A673 (cell line): ENCODE measurements around the gene CCND2. TPM values are rescaled to one million over a fixed set of nuclear protein-coding genes. Genes with fewer than 3 reads are reported as not detected.

ENCODE experiments used
- BruUV-seq: library from RNA; stranded (reverse); fragments of 400-500 nt; replicated peaks from 2 replicates; lab custom pipeline; 2021; lab: Mats Ljungman, UMichigan
- CTCF ChIA-PET: fragments of 300-600 bp; sonication (Branson Sonifier 250); formaldehyde crosslinking; loops from one replicate; lab custom pipeline; 2022; ENCODE audit warnings: antibody characterized with exemption; lab: Charles Lee
- POLR2A ChIA-PET: fragments of 300-600 bp; sonication (Branson Sonifier 250); formaldehyde crosslinking; loops from one replicate; lab custom pipeline; 2022; ENCODE audit warnings: antibody characterized with exemption; ENCODE audit not compliant: low non-redundant PET; lab: Charles Lee
- DNase-seq: peaks from one replicate; pipeline ENCODE4 v3.0.0-alpha.2; 2015; ENCODE audit warnings: low spot score
- H3K27ac ChIP-seq: fragments of 200-600 bp; sonication (generic); 2 replicates; pipeline ENCODE4 v1.5.1; 2016; ENCODE audit warnings: mixed run types, low read depth, mild to moderate bottlenecking, mixed read lengths, antibody characterized with exemption, low read length; ENCODE audit not compliant: poor library complexity, severe bottlenecking
- H3K27me3 ChIP-seq: fragments of 200-600 bp; sonication (generic); replicated peaks from 2 replicates; pipeline ENCODE4 v1.6.1; 2017; ENCODE audit warnings: mixed run types, low read depth, mild to moderate bottlenecking, mixed read lengths, antibody characterized with exemption, low read length; ENCODE audit not compliant: insufficient read depth, poor library complexity
- H3K36me3 ChIP-seq: fragments of 200-600 bp; sonication (generic); 2 replicates; pipeline ENCODE4 v1.6.1; 2016; ENCODE audit warnings: mixed run types, mild to moderate bottlenecking, mixed read lengths, antibody characterized with exemption, low read length; ENCODE audit not compliant: insufficient read depth, poor library complexity, severe bottlenecking
- H3K4me1 ChIP-seq: fragments of 200-600 bp; sonication (generic); 2 replicates; pipeline ENCODE4 v1.6.1; 2017; ENCODE audit warnings: mixed run types, mild to moderate bottlenecking, mixed read lengths, antibody characterized with exemption, low read length; ENCODE audit not compliant: insufficient read depth, poor library complexity, severe bottlenecking
- H3K4me3 ChIP-seq: fragments of 200-600 bp; sonication (generic); 2 replicates; pipeline ENCODE4 v1.5.1; 2016; ENCODE audit warnings: low read depth, mixed run types, mild to moderate bottlenecking, mixed read lengths, low read length; ENCODE audit not compliant: poor library complexity, severe bottlenecking
- H3K9me3 ChIP-seq: fragments of 200-600 bp; sonication (generic); 2 replicates; pipeline ENCODE4 v1.6.1; 2016; ENCODE audit warnings: mixed run types, low read depth, mild to moderate bottlenecking, mixed read lengths, antibody characterized with exemption, low read length; ENCODE audit not compliant: poor library complexity, severe bottlenecking
- EZH2 ChIP-seq: fragments of 200-600 bp; sonication (generic); IDR thresholded peaks from 2 replicates; pipeline ENCODE4 v1.6.1; 2017; ENCODE audit warnings: borderline replicate concordance, low read depth, mild to moderate bottlenecking, mixed read lengths, antibody characterized with exemption, low read length; ENCODE audit not compliant: poor library complexity, severe bottlenecking
- intact Hi-C: fragments of 100-400 bp; cut with micrococcal nuclease; formaldehyde crosslinking; loops from one replicate; pipeline ENCODE4 v1.10.0; 2022; ENCODE audit not compliant: unreplicated experiment
- total RNA-seq: library from RNA; stranded (reverse); gene quantifications from 2 replicates; pipeline ENCODE4 v1.2.3, GENCODE V29; 2021
- TF ChIP-seq, protein P1 (sequence below): fragments of 300-800, 200-600 bp; sonication (generic); conservative IDR thresholded peaks from 2 replicates; pipeline ENCODE4 v1.5.1; 2017; ENCODE audit warnings: low read depth, mild to moderate bottlenecking, antibody characterized with exemption, low read length, moderate library complexity, mixed read lengths

Gene CCND2
- total RNA-seq, 1 experiment from 2014 or later, result 2.6 TPM

DNA sequence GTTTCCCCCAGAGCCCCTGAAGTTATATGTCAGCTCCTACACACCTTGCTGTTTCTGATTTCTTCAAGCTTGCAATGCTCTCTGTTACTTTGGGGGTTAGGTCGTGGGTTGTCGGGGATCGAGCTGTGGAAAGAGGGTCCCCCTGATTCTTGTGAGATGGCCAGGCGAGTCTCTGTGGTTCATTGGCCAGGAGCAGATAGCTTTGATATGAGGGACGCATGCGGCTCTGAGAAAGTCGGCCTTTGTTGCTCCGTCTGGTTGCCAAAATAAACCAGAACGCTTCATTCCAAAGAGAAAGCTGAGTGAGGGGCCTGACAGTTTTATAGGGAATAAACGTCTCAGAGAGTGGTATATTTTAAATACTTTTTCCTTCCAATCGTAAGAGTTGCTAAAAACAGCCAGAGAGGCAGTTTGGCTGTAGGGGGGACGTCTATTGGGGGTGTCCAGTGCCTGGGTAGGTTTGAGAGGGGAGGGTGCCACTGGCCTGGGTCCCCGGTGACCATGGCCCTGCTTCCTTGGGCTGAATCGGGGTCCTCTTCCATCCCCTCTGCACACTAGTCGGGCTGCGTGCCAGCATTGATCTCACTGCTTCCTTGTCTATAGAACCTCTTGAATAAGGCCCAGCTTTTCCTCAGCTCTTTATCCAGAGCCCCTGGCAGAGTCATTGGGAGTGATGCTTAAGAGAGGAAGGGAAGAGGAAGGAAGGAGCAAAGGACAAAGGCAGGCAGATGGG lies 18.9 kb downstream of the CCND2 start:
- ChIA-PET POLR2A (no interaction called here), CTCF (no interaction called here)
- no peaks in the 10 kb centered on the region for H3K4me1 ChIP-seq
- TF ChIP-seq, protein P1, sequence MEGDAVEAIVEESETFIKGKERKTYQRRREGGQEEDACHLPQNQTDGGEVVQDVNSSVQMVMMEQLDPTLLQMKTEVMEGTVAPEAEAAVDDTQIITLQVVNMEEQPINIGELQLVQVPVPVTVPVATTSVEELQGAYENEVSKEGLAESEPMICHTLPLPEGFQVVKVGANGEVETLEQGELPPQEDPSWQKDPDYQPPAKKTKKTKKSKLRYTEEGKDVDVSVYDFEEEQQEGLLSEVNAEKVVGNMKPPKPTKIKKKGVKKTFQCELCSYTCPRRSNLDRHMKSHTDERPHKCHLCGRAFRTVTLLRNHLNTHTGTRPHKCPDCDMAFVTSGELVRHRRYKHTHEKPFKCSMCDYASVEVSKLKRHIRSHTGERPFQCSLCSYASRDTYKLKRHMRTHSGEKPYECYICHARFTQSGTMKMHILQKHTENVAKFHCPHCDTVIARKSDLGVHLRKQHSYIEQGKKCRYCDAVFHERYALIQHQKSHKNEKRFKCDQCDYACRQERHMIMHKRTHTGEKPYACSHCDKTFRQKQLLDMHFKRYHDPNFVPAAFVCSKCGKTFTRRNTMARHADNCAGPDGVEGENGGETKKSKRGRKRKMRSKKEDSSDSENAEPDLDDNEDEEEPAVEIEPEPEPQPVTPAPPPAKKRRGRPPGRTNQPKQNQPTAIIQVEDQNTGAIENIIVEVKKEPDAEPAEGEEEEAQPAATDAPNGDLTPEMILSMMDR, result no peak
- no peak for TF ChIP-seq EZH2
- H3K4me3 ChIP-seq, result no peak overlapping the region
- peaks cover 3% of the 10 kb centered on the region for H3K27me3 ChIP-seq
- no TSS peak for BruUV-seq
- intact Hi-C loops, result no loop called here
- H3K9me3 ChIP-seq, result no peaks in the 10 kb centered on the region
- no peaks in the 10 kb centered on the region for H3K36me3 ChIP-seq
- no peak overlapping the region for H3K27ac ChIP-seq
- DNase-seq, result no peak

DNA sequence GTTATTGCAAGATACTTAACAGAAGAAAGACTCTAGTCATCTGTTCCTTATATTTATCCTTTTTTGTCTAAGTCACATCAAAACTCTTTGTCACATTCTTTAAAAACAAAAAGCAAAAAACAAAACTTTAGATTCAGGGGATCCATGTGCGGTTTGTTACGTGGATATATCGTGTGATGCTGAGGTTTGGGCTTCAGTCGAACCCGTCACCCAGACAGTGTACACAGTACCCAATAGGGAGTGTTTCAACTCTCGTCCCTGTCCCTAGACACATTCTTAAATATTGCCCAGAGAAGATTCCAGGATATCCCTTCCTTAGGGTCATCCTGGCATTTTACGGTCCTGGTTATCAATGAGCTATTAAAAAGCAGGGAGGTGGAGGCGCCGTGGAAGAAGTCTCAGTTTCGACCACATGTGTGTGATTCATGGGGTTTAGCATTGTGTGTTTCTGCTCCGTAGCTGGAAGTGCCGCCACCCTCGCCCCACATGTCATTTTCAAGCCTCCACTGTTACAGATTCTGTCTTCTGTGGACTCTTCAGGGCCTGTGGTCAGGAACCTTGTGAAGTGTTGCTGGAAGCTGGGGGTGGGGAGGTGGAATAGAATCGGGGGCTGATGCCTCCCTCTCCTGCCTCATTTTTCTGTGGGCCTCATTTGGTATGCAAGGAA lies 19.9 kb downstream of the CCND2 start:
- POLR2A ChIA-PET, result no interaction called here

DNA sequence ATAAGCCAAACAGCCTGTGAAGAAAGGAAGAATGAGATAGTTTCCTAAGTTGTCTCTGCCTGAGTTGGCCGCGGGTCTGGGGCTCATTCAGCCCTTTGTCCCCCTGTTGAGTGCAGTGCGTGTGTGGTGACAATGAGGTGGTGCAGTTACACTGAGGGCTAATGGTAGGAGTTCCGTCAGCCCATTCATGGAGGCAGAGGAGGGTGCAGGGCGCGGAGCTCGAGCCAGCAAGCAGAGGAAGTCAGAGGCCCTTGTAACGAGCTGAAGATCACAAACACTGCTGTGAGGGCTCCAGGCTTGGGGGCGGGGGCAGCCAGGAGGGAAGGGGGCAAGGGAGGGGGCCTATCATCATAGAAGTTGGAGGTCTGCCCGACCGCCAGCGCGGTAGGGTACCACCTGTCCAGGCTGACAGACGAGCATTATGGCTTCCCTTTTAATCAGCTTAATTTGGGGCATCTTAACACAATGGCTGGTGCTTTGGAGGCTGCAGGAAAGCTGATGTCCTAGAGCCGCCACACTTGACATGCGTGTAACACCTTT lies 20.5 kb downstream of the CCND2 start:
- intact Hi-C loops, result no loop called here
- H3K27me3 ChIP-seq, result peaks cover 3% of the 10 kb centered on the region
- DNase-seq, result no peak
- H3K4me1 ChIP-seq, result no peaks in the 10 kb centered on the region
- H3K36me3 ChIP-seq, result no peaks in the 10 kb centered on the region
- BruUV-seq, result no TSS peak
- no peak overlapping the region for H3K27ac ChIP-seq
- no peaks in the 10 kb centered on the region for H3K9me3 ChIP-seq
- POLR2A ChIA-PET, result no interaction called here
- TF ChIP-seq EZH2, result no peak
- TF ChIP-seq, protein P1, result no peak
- CTCF ChIA-PET, result interaction anchor here (0.6 kb wide), 1 partner anchor 217 kb away, joined by 4 read pairs; no protein-coding TSS in a partner anchor
- H3K4me3 ChIP-seq, result no peak overlapping the region

More for the DNA sequence above, 19.9 kb downstream of the CCND2 start:
- H3K27me3 ChIP-seq, result peaks cover 3% of the 10 kb centered on the region
- no peak for DNase-seq
- no peak overlapping the region for H3K4me3 ChIP-seq
- CTCF ChIA-PET, result interaction anchor here (0.6 kb wide), 1 partner anchor 216 kb away, joined by 4 read pairs; no protein-coding TSS in a partner anchor
- H3K9me3 ChIP-seq, result no peaks in the 10 kb centered on the region
- H3K27ac ChIP-seq, result no peak overlapping the region
- no peak for TF ChIP-seq EZH2
- TF ChIP-seq, protein P1, result no peak
- H3K36me3 ChIP-seq, result no peaks in the 10 kb centered on the region
- H3K4me1 ChIP-seq, result no peaks in the 10 kb centered on the region
- intact Hi-C loops, result no loop called here
- no TSS peak for BruUV-seq
